Cardiac muscle cell (in vitro differentiated cells and primary cell): ENCODE data around the gene CCSER1. TPM values are rescaled to one million over a fixed set of nuclear protein-coding genes. Genes with fewer than 3 reads are reported as not detected.

ENCODE experiments used
- DNase-seq, 2 donors: peaks; one replicate each; pipeline versions ENCODE4 v3.0.0 to v3.0.0-alpha.2; 2010 to 2017; ENCODE audit warnings: low read depth in 1 of 2, low spot score in 1 of 2
- H3K27ac ChIP-seq: fragments of 200-600 bp; sonication (generic); 2 replicates; pipeline ENCODE4 v1.5.1; 2016
- H3K27me3 ChIP-seq: fragments of 200-600 bp; sonication (generic); 2 replicates; pipeline ENCODE4 v1.6.0; 2016; ENCODE audit warnings: control low read depth
- H3K36me3 ChIP-seq: fragments of 200-600 bp; sonication (generic); 2 replicates; pipeline ENCODE4 v1.5.1; 2016; ENCODE audit warnings: control low read depth
- H3K4me1 ChIP-seq: fragments of 200-600 bp; sonication (generic); 2 replicates; pipeline ENCODE4 v1.8.1; 2017; ENCODE audit warnings: low read depth, mild to moderate bottlenecking, mixed run types
- H3K4me3 ChIP-seq: fragments of 200-600 bp; sonication (generic); 2 replicates; pipeline ENCODE4 v1.5.1; 2016; ENCODE audit warnings: mild to moderate bottlenecking
- H3K9me3 ChIP-seq: fragments of 200-600 bp; sonication (generic); 2 replicates; pipeline ENCODE4 v1.5.1; 2017; ENCODE audit warnings: low read depth, mild to moderate bottlenecking, control low read depth
- polyA plus RNA-seq: library from polyadenylated mRNA; unstranded; fragments of >200 nt; fragmentation: Nextera tagmentation; extraction: Ambion mirVana; gene quantifications from 2 replicates; pipeline ENCODE4 v1.2.1, GENCODE V29; 2016
- total RNA-seq: library from RNA; depleted of rRNA; stranded (reverse); fragments of >200 nt; gene quantifications from 2 replicates; pipeline ENCODE4 v1.2.3, GENCODE V29; 2016
- TF ChIP-seq, protein P1 (sequence below): IDR thresholded peaks from 2 replicates; pipeline ENCODE4 v1.5.1; 2012; ENCODE audit warnings: low read depth, mild to moderate bottlenecking, low read length

The CCSER1 gene
- total and polyA plus RNA-seq, 2 experiments from 2014 or later, result 0.77 to 3.6 TPM

- Histone ChIP-seq H3K4me3 (no peak overlapping the region), H3K9me3 (no peaks in the 10 kb centered on the region), H3K4me1 (no peaks in the 10 kb centered on the region), H3K36me3 (no peaks in the 10 kb centered on the region), H3K27ac (no peak overlapping the region), H3K27me3 (no peaks in the 10 kb centered on the region)
- DNase-seq, result no peak
- TF ChIP-seq, protein P1, sequence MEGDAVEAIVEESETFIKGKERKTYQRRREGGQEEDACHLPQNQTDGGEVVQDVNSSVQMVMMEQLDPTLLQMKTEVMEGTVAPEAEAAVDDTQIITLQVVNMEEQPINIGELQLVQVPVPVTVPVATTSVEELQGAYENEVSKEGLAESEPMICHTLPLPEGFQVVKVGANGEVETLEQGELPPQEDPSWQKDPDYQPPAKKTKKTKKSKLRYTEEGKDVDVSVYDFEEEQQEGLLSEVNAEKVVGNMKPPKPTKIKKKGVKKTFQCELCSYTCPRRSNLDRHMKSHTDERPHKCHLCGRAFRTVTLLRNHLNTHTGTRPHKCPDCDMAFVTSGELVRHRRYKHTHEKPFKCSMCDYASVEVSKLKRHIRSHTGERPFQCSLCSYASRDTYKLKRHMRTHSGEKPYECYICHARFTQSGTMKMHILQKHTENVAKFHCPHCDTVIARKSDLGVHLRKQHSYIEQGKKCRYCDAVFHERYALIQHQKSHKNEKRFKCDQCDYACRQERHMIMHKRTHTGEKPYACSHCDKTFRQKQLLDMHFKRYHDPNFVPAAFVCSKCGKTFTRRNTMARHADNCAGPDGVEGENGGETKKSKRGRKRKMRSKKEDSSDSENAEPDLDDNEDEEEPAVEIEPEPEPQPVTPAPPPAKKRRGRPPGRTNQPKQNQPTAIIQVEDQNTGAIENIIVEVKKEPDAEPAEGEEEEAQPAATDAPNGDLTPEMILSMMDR, result no peak
These were observed 630.4 kb downstream of the CCSER1 start for GRCh38 chr4:90757534-90758060.

GRCh38 chr4:90760059-90760458 lies 632.9 kb downstream of the CCSER1 start:
- Histone ChIP-seq H3K9me3 (no peaks in the 10 kb centered on the region), H3K27ac (no peak overlapping the region), H3K36me3 (no peaks in the 10 kb centered on the region), H3K4me3 (no peak overlapping the region), H3K27me3 (no peaks in the 10 kb centered on the region), H3K4me1 (no peaks in the 10 kb centered on the region)
- TF ChIP-seq, protein P1, result no peak
- DNase-seq, result no peak

DNA sequence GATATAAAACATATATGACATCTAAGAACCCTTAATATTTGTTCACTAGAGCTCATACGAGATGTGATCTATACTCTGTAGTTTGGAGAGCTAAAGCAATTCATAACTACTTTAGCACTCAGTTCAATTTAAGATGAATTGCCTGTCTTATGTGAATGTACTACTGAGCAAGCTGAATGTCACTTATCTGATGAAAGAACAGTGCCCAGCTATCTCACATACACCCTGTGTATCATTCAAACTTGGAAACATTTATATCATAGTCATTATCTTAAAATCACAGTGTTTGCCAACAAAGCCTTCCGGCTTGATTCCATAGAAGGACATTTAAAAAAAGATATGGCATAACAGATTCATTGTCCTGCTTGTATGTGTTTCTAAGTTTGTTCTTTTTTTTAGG lies 639.6 kb downstream of the CCSER1 start:
- H3K36me3 ChIP-seq, result no peaks in the 10 kb centered on the region
- H3K4me3 ChIP-seq, result no peak overlapping the region
- no peak overlapping the region for H3K27ac ChIP-seq
- TF ChIP-seq, protein P1, result no peak
- no peaks in the 10 kb centered on the region for H3K27me3 ChIP-seq
- DNase-seq, result no peak
- no peaks in the 10 kb centered on the region for H3K9me3 ChIP-seq
- H3K4me1 ChIP-seq, result no peaks in the 10 kb centered on the region

- Histone ChIP-seq H3K4me3 (no peak overlapping the region), H3K36me3 (no peaks in the 10 kb centered on the region), H3K27me3 (no peaks in the 10 kb centered on the region), H3K9me3 (no peaks in the 10 kb centered on the region), H3K4me1 (no peaks in the 10 kb centered on the region), H3K27ac (no peak overlapping the region)
- no peak for DNase-seq
- TF ChIP-seq, protein P1, result no peak
These were observed 642.1 kb downstream of the CCSER1 start for GRCh38 chr4:90769251-90769650.

- Histone ChIP-seq H3K27ac (no peak overlapping the region), H3K36me3 (no peaks in the 10 kb centered on the region), H3K4me1 (no peaks in the 10 kb centered on the region), H3K4me3 (no peak overlapping the region), H3K27me3 (no peaks in the 10 kb centered on the region), H3K9me3 (no peaks in the 10 kb centered on the region)
- no peak for DNase-seq
- TF ChIP-seq, protein P1, result no peak
These were observed 653.0 kb downstream of the CCSER1 start for GRCh38 chr4:90780193-90780592.

- Histone ChIP-seq H3K27me3 (no peaks in the 10 kb centered on the region), H3K36me3 (no peaks in the 10 kb centered on the region), H3K9me3 (no peaks in the 10 kb centered on the region), H3K27ac (no peak overlapping the region), H3K4me3 (no peak overlapping the region), H3K4me1 (no peaks in the 10 kb centered on the region)
- TF ChIP-seq, protein P1, result no peak
- no peak for DNase-seq
These were observed 659.4 kb downstream of the CCSER1 start for GRCh38 chr4:90786602-90787001.
